HG03378 (cell line): ENCODE data around the gene CLIC4.
A peak's percentile ranks its signal among the peaks of the same experiment; 100 is the strongest.
"Not testable (repeated sequence)": the region's sequence is repeated elsewhere in the genome, so short reads cannot be mapped to it uniquely, and the experiment has no call there.

ENCODE experiments used
- ATAC-seq: cut with Tn5 transposase; IDR thresholded peaks from one replicate; pipeline ENCODE4 v1.9.1; 2021; ENCODE audit warnings: mild to moderate bottlenecking, moderate library complexity; ENCODE audit not compliant: unreplicated experiment

CLIC4 gene

GRCh38 chr1:24744911-24745710, at the start of gene CLIC4:
Gene CLIC4 (plus strand): TSS chr1:24745447. CDS start chr1:24745554, 107 bp downstream.
- ATAC-seq, result peak; percentile 65

- no peak for ATAC-seq
These were observed 49.0 kb upstream of the CLIC4 start for GRCh38 chr1:24696041-24696755.

GRCh38 chr1:24696756-24697330, 48.4 kb upstream of the CLIC4 start:
- ATAC-seq, result no peak

GRCh38 chr1:24697453-24698001, 47.7 kb upstream of the CLIC4 start:
- not testable (repeated sequence) for ATAC-seq

GRCh38 chr1:24698326-24698725, 46.9 kb upstream of the CLIC4 start:
- not testable (repeated sequence) for ATAC-seq

GRCh38 chr1:24699628-24700027, 45.6 kb upstream of the CLIC4 start:
- no peak for ATAC-seq

GRCh38 chr1:24702511-24703293, 42.5 kb upstream of the CLIC4 start:
- ATAC-seq, result no peak

GRCh38 chr1:24704411-24705259, 40.6 kb upstream of the CLIC4 start:
- no peak for ATAC-seq

- ATAC-seq, result peak; percentile 59
These were observed 39.8 kb upstream of the CLIC4 start for GRCh38 chr1:24705260-24706073.

- not testable (repeated sequence) for ATAC-seq
These were observed 39.2 kb upstream of the CLIC4 start for GRCh38 chr1:24706074-24706389.

- ATAC-seq, result no peak
These were observed 37.6 kb upstream of the CLIC4 start for GRCh38 chr1:24707687-24708086.

GRCh38 chr1:24708938-24709337, 36.3 kb upstream of the CLIC4 start:
- no peak for ATAC-seq

GRCh38 chr1:24709791-24710441, 35.3 kb upstream of the CLIC4 start:
- ATAC-seq, result no peak

- no peak for ATAC-seq
These were observed 33.9 kb upstream of the CLIC4 start for GRCh38 chr1:24711329-24711728.

- no peak for ATAC-seq
These were observed 32.1 kb upstream of the CLIC4 start for GRCh38 chr1:24713176-24713575.

GRCh38 chr1:24713736-24714135, 31.5 kb upstream of the CLIC4 start:
- no peak for ATAC-seq

GRCh38 chr1:24714859-24715520, 30.3 kb upstream of the CLIC4 start:
- no peak for ATAC-seq

- no peak for ATAC-seq
These were observed 29.6 kb upstream of the CLIC4 start for GRCh38 chr1:24715658-24716057.
